Esophagus squamous epithelium (tissue), 4 donors: ENCODE data around the gene RAPGEF5.

Experiments used
- CTCF ChIP-seq, 6 experiments: fragments of 450-650 bp in 4 of 6; fragments of 200-600 bp in 2 of 6; sonication (generic) in 2 of 6; IDR thresholded peaks; one replicate each; pipeline ENCODE4 v1.5.1; 2016 to 2019; ENCODE audit warnings: antibody characterized with exemption in 6 of 6, mild to moderate bottlenecking in 4 of 6, moderate library complexity in 4 of 6
- POLR2A ChIP-seq, 4 donors: fragments of 450-650 bp; IDR thresholded peaks; one replicate each; pipeline ENCODE4 v1.6.1; 2017; ENCODE audit warnings: antibody characterized with exemption in 4 of 4, mild to moderate bottlenecking in 4 of 4, moderate library complexity in 3 of 4

DNA sequence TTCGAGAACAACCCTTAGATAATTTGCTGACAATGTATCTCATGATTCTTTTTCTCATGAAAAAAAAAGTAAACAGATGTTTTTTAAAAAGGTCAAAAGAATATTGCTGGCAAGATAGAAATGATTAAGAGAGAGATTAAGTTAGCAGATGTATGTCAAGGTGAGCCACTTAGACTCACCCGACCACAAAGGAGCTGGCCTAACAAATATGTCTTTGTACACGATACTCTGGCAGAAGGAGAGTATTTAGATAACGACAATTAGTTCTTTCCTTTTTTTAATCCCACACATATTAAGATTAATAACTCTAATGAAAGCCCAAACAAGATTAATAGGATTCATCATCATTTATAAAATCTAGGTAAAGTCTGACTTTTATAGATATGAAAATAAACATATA, 156.7 kb downstream of the RAPGEF5 start:
- TF ChIP-seq CTCF (IDR thresholded peaks at IDR 0.05) (no peak), POLR2A (IDR thresholded peaks at IDR 0.05) (no peak)
